HG03378 (cell line): Measurements from ENCODE around the gene SYT6.

Source experiments
- ATAC-seq: cut with Tn5 transposase; IDR thresholded peaks from one replicate; pipeline ENCODE4 v1.9.1; 2021; ENCODE audit warnings: mild to moderate bottlenecking, moderate library complexity; ENCODE audit not compliant: unreplicated experiment

The SYT6 gene

DNA sequence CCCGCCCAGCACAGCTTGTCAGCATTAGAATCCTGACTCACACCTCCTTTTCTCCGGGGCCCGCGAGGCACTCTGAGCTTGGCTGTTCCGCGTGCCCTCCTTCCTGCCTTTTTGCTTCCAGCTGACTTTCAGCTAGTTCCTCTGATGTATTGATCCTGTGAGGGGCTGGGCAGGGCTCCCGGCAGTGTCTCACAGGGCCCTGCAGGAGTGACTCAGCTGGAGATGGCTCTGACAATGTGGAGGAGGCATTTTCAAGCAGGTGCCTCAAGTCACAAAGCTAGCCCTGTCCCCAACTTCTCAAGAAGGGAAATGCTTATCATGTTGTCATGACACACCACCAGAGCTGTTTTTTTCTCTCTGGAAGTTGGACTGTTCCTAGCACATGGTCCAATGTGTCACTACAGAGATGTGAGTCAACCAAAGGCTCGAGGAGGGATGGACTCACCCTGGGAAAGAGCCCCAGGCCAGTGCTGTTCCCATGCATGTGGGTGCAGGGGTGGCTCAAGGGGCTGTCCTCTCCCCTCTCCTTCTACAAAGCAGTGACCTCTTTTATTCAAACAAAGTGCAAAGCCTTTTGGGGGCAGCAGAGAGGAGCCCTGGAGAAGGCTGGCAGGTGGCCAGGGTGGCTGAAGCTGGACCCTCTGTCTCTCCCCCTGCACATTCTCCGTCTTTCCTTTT is 30.6 kb downstream of the SYT6 start:
- no peak for ATAC-seq

GRCh38 chr1:114118351-114118990 is 35.2 kb downstream of the SYT6 start:
- no peak for ATAC-seq

DNA sequence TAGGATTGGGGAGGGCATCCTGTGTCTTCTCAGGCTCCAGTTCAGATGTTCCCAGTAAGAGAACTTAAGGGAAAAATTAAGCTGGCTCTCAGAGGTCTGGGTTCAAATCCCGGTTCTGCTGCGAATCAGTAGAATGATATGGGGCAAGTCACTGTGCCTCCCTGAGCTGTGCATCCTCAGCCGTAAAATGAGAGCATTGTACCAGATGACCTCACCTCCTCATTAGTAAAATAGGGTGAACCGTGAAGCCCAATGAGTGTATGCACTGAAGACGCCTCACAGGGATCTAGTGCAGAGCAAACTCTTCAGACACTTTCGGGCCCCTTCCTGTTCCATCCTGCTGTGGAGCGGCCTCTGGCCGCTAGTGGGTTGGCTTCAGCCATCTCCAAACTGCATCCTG is 36.0 kb downstream of the SYT6 start:
- ATAC-seq, result no peak

DNA sequence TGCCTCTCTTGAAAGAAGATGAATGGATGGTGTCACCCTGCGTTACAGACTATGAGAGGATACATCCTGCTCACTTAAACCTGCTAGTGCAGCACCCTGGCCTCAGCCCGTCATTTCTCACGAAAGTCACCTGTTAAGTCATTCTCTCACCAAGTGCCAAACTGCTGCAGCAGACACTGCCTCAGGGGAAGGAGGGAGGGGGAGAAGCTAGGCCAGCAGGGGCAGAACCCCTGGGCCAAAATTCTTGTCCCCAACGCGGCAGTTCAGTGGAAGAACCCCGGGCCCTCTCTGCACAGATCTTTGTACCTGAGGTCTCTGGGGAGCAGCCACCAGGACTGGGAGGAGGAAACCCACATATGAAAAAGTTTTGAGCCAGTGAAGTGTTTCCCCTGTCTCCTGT is 37.6 kb downstream of the SYT6 start:
- ATAC-seq, result no peak

DNA sequence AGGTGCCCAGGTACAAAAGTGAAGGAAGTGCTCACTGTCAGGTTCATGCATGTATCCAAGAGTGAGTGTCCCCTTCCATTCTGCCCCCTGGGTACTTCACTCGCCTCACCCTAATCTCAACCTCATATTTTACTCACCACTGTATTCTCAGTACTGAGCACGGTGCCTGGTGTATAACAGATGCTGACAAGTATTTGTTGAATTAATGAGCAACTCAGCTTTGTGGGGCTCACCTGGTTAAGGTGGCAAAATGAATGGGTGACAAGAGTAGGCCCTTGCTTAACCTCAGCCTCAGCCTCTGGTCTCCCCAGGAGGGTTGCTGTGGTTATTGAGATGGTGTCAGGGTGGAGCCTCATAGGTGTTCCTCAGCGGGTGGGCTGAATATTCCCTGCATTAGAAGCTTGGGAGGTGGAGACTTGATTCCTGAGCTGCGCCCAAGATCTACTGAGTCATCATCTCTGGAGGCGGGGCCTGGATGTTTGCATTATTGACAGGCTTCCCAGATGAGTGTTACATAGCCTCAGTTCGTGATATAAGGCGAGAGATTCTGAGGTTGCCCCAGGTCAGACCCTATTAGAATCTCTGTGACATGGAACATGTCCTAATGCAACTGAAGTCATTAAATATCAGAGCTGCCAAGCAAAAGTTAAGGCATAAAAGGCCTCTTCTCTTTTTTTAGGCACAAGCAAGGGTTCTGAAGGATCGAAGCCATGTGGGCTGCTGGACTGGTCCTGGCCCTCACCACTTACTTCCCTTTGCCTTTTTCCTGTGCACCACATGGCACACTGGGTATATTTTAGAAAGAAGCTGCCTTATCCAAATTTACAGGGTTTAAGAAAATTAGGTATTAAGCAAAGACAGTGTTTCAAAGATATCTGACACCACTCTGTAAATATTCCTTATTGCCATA is 39.2 kb downstream of the SYT6 start:
- ATAC-seq, result no peak

DNA sequence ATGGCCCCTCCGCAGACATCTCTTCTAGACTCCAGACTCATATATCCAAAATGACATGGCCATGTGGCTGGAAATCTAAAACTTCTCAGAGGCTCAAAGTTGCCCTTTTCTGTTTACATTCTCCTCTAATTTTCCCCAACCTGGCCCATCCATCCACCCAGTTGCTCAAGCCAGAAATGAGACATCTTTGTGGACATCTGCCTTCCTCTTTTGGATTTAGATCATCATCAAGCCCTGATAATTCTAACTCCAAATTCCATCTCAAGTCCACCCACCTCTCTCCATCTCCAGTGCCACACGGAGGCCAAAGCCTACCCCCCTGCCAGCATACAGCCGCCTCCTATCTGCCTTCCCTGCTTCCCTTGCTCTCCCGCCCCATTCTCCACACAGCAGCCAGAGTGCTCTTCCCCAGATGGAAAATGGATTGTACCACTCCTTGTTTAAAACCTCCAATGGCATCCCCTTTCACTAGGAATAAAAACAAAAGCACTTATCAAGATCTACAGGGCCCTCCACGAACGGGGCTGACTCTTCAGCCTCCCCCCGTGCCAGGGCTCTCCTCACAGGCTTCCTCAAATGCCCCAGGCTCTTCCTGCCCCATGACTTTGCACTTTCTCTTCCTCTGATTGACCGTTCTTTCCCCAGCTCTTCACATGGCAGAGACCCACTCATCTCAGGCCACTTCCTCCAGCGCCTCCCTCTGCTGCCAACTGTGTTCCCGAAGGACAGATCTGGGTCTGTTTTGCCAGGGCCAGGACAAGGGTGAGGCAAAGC is 40.1 kb downstream of the SYT6 start:
- ATAC-seq, result no peak

GRCh38 chr1:114112775-114113174 is 40.9 kb downstream of the SYT6 start:
- no peak for ATAC-seq

DNA sequence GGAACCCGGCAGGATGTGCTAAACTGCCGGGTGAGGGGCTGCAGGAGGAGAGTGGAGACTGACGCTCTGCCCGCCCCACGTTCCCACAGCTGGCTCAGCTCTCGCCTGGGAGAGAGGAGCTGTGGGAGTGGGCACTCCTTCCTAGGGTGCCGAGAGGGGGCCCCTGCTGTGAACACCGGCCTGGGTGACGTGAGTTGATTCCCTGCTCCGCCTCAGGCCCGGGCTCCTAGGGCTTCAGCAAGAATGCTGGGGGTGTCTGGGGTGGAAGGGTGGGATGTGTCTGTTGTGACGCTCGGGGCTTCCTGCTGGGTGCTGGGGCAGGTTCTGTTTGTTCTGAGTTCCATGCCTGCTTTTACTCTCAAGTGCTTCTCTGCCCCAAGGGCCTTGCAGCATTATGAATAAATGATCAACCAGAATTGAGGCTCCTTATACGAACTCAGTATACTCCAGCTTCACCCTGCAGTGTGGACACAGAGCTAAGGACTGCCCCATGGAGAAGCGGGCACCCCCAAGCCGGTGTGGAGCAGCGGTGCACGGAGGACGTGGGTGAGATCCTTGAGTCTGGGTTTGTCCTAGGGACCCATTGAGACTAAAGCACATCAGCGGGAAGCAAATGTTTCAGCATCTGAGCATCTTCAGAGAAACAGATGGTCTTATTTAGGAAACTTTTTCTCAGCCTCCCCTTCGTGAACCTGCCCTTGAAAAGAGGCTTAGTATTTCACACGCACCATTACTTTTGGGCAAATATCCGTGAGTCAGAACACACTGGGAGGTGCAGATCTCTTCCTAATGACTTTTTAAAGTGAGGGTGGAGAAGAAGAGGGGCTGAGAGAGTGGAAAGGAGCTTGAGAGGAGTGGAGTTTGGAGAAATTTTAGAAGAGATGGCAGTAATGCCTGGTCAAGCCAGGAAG is 41.7 kb downstream of the SYT6 start:
- no peak for ATAC-seq

GRCh38 chr1:114109981-114110380 is 43.7 kb downstream of the SYT6 start:
- no peak for ATAC-seq

DNA sequence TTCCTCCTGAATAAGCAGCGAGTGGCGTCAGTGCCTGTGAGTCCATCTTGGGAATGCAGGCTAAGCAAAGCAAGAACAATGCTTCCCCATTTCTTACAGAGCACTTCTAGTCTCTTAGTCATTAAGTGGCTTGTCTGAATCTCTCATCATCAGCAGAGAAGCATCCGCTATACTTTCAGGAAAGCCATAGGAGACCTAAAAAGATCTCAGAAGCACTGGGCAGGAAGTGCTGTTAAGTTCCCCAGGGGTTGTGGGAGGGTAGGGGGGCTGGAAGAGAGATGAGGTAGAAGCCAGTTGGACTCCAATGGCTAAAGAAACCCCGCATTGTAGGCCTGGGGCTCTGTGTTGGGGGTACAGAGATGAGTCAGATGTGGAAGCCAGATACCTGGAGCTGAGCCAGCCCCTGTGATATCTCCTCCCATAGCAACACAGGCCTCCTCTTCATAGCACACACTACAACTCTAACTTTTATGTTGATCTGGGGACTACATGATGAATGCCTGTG is 44.9 kb downstream of the SYT6 start:
- ATAC-seq, result peak; percentile 92

DNA sequence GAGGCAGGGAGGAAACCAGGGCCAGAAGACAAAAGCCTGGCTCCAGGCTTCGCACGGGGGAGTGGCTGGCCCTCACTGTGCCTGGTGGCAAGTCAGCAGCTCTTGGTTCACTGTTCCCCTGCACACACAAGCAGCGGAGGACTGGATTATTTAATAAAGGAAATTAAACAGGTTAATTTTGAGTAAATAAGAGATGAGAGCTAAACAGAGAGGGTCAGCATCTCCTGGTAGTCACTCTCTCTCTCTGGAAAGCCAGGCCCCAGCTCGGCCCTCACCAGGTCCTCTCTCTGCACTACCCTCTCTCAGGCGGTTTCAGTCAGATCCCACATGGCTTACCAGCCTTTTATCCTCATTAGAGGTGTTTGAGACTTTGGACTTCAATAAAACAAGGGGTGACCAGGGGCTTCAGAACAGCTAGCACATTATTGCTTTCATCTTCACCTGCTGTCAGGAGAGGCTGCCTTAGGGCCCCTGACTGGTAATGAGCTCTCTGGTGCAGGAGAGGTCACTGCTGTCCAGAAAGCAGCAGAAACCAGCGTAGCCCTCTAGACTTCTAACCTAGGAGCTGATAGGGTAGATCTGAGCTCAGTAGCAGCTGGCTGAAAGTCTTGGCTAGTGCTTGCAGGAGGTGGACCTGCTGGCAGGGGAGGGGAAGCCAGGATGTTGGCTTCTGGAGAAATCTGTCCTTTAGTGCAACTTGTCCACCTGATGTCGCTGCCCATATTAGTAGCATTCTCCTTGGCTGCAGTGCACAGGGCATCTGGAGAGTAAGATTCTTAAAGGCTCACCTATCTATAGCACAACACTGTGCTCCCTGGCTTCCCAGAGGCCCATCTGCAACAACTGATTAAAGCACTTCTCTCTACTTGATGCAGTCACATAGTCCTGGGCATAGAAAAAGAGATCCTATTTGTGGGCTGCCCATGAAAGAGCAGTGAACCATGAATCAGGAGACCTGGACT is 45.9 kb downstream of the SYT6 start:
- no peak for ATAC-seq

- no peak for ATAC-seq
Measured at GRCh38 chr1:114105421-114105979, 48.2 kb downstream of the SYT6 start.

- ATAC-seq, result no peak
Measured at GRCh38 chr1:114104949-114105348, 48.7 kb downstream of the SYT6 start.

- ATAC-seq, result no peak
Measured at GRCh38 chr1:114103992-114104391, 49.7 kb downstream of the SYT6 start.

DNA sequence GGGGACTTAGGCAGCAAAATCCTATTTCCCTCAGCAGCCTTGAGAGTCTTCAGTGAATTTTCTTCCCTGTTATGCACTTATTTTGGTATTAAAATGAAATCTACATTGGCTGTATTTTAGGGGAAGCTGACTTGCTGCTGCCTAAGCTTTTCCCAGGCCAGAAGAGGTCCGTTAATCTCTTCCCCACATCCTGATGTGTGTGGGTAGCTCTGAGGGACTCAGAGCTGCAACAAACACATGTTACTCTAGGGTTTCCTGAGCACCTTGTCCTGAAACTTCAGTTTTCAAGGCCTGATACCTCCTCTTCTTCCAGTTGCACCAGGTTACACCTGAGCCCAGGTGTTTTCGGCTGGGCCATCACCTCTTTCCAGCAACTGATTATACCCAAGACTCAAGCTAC is 51.5 kb downstream of the SYT6 start:
- ATAC-seq, result no peak

DNA sequence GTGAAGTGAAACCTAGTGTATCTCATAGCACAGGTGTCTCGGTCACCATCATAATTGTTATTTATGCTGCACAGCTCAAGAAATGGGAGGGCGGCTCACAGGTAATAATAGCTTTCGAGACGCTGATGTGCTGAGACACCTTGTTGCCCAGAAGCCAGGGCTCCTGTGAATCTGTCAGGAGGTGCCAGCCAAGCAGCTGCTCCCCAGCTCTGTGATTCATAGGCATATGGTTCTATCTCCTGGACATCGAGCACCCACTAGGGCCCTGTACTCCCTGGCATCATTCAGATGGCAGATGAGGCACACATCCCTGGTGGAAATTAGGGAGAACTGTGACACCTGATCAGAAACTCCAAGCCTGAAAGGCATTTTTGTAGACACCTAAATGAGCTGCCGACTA is 53.5 kb downstream of the SYT6 start:
- ATAC-seq, result no peak

DNA sequence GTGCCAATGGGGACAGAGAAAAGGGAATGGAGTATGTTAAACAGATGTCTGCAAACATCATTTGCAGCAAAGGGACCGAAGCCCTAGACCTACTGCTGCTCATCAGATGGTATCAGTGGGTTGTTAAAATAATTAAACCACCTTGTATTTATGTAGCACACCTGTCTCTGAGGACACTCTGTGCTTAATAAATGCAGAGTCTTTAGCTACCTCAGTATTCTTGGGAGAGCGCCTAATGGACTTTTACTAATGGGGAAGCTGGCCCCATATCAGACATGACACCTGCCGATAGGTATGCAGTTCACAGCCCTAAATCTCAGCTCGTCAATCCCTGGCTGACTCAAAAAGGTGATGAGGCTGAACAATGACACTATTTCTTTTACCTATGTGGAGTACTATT is 54.4 kb downstream of the SYT6 start:
- ATAC-seq, result no peak

GRCh38 chr1:114097109-114097508 is 56.6 kb downstream of the SYT6 start:
- ATAC-seq, result no peak
